NCI-H1694 (cell line): ENCODE results near the gene LDHD.
"Not testable (repeated sequence)": the region's sequence is repeated elsewhere in the genome, so short reads cannot be mapped to it uniquely, and the experiment has no call there.

ENCODE experiments used
- DNase-seq: peaks from one replicate; lab custom pipeline; 2025; lab: John Stamatoyannopoulos, UW

The LDHD gene

DNA sequence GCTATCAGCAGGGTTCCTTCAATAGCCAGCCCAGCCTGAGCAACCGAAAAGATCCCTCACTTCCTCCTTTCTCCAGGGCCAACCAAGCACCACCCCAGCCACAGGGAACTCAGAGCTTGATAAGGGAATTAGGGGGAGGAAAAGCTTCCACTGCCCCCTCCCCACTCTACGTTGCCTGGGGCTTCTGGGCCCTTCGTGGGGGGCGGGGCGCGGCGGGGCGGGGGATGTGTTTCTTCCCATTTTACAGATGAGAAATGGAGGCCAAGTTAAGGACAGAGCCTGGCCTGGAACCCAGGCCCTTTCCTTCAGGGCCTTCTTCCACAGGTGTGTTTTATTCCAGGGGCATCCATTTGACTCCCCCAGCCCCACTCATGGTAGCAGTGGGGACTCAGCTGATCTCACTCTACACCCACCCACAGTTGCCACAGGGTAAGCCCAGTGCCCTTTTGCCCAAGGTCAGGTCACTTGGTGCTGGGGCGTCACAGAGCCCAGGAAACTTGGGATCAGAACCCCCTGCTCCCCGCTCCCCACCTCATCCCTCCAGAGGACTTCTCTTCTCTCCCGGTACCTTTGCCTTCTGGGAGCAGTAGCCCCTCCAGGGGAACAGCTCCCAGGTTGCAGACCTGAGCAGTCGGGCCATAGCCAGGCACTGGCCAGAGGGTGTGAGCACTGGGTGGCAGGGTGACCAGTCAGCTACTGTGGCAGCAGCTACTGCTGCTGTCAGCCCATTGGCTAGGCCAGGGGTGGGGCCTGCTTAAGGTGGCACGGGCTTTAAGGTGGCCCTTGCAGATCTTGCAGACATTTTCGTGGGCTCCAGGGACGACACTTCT lies at the start of gene LDHD:
TSS of gene LDHD (minus strand) at position 700 of the 830 bp plus-strand sequence. CDS start at position 640, 60 bp downstream.
- no peak for DNase-seq

DNA sequence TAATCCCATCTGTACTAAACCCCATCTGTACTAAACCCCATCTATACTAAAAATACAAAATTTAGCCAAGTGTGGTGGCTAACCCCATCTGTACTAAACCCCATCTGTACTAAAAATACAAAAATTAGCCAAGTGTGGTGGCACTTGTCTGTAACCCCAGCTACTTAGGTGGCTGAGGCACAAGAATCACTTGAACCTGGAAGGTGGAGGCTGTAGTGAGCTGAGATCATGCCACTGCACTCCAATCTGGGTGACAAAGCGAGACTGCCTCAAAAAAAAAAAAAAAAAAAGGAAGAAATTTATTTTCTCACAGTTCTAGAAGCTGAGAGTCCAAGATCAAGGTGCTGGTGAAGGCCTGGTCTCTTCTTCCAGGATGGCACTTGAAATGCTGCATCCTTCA lies 43.8 kb upstream of the LDHD start:
- DNase-seq: no peak

DNA sequence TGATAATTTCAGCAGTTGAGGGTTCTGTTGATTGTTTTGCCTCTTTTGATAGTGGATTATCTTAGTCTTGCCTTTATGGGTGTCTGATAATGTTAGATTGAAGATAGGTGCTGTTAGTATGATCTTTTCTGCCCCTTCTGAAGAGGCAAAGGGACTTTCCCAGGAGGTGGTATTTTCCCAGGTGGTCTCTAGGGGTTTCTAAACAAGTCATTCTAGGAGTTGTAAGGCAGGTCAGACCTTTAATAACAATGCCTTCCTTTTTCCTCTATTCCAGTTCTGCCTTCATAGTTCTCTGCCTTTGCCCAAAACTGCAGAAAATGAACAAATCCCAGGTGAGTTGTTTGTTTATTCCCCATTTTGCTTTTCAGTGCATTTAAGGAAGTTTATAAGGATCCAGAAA lies 36.1 kb upstream of the LDHD start:
- DNase-seq: no peak

DNA sequence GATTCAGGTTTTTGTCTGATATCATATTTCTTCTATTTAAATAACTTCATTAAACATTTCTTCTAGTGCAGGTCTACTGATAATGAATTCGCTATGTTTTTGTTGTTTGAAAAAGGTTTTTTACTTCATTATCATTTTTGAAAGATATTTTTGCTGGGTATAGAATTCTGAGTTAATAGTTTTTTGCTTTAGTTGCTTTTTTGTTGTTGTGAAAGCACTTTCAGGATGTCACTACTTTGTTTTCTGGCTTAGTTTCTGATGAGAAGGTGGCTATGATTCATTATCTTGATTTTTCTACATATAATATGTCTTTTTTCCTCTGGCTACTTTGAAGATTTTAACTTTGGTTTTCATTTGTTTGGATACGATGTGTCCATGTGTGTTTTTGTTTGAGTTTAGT lies 35.2 kb upstream of the LDHD start:
- DNase-seq: no peak

DNA sequence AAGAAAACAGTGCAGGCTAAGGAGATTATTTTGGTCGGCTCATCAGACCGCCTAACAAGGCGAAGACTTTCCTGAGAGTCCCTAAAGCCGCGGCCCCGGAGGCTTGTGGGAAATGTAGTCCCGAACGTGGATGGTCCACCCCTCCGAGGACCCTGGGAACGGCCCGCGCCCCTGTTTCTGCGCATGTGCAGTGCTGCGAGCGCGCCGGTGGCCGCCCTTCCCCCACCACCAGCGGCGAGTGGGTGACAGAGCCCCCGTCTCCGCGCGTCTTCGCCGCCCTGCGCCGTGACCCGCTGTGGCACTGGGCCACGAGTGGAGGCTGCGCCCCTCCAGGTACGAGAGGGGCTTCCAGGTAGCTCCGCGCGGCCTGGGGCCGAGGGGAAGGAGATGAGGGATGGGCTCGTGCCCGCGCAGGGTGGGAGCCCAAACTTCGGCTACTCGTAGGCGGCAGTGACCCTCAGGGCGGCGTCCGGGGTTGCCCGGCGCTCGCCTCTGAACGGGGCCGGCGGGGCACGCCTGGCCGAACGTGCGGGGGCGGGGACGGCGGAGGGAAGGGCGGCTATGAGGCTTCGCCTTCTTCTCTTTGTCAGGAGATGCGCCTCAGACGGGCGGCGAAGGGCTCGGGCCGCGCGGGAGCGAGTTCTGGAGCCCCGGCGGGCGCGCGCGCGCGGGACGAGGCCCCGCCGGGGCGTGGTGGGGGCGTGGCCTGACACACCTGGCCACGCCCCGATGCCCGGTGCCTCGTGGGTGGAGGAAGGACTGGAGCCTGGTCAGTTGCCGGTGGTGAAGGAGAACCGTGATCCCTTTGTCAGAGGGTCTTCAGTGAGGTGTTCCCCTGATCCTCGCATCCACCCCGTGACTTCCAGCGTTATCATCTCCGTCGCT lies 32.0 kb upstream of the LDHD start, which contains the start of gene ZFP1:
TSS of gene ZFP1 (plus strand) at position 214 of the 885 bp plus-strand sequence. CDS start 4,428 bp downstream, outside the sequence.
- peak; percentile 86 for DNase-seq

DNA sequence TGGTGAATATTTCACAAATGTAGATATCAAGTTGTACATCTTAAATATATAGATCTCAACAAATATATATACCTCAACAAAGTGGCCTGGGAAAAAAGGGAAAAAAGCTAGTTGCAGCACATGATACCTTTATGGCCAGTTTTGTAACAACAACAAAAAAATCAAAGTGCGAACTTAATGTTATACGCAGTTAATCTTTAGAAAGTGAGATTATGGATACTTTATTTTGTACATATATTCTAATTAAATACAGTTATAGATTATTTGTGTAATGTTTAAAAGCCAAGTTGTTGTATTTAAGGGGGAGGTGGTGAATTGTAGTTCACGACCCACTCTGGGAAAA lies 31.4 kb upstream of the LDHD start:
- no peak for DNase-seq

DNA sequence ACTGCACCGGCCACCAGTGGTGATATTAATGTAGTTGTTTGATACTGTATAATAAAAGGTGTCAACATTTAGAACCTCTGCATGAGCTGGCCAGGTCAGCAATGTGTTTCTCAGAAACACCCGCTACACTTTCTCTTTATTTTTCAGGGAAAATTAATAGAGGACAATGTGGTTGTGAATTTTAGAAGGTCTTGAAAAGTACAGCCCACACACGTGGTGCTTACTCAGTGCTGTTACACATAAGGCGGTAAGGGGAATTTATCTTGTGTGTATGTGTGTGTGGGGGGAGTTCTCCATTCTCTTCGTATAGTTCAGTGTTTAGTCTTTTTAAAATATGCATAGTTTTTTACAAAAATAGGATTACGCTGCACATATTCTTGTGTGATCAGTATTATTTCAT lies 27.4 kb upstream of the LDHD start:
- no peak for DNase-seq

DNA sequence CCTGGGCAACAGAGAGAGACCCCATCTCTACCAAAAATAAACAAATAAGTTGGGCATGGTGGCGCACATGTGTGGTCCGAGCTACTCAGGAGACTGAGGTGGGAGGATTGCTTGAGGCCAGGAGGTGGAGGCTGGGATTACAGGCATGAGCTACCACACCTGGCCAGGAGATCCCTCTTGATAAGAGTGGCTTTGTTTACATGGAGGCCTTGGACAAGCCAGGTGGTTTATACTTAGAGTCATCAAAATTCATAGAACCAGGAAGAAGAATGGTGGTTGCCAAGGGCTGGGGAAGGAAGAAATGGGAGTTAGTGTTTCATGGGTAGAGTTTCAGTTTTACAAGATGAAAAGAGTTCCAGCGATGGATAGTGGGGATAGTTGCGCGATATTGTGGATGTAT lies 22.9 kb upstream of the LDHD start:
- no peak for DNase-seq

DNA sequence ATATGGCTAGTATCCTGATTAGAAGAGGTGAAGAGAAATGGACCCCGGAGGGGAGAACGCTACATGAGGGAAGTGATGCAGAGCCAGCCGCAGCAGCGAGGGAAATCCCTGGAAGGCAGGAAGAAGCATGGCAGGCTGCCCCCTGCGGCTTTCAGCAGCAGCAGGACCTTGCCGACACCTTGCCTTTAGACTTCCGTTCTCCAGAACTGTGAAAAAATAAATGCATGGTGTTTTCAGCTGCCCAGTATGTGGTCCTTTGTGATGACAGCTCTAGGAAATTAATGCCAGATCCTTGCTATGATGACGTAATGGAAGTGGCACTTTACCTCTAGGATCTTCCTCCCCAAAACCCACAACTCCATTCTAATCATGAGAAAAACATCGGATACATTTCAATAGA lies 22.1 kb upstream of the LDHD start:
- no peak for DNase-seq

DNA sequence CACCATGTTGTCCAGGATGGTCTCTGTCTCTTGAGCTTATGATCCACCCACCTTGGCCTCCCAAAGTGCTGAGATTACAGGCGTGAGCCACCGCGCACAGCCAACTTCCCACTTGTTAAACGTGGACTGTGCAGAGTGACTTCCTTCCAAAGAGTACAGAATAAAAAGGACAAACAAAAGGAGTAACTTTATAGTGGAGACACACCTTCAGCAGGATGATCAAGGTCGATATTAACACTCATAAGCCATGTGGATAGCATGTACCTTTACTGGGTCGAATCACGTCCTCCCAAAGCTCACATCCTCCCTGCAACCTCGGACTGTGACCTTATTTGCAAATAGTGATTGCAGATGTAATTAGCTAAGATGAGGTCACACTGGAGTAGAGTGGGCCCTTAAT lies 21.7 kb upstream of the LDHD start:
- DNase-seq: no peak

DNA sequence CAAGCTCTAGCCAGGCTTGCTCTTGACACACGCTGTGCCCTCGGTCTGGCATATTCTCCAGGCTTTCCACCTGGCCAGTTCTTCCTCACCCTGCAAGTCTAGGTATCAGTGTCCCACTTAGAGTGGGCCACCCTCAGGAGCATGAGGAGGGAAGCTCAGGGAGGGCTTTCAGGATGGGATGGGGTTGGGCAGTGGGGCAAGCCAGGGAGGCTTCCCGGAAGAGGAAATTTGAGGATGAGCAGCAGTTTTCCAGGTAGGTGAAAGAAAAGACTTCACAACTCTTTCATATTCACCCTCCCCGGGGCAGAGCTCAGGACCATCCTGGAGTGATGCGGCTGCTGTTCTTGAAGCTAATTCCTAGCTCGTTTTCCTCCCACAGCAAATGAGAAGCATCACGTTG lies 14.5 kb upstream of the LDHD start:
- DNase-seq: no peak

DNA sequence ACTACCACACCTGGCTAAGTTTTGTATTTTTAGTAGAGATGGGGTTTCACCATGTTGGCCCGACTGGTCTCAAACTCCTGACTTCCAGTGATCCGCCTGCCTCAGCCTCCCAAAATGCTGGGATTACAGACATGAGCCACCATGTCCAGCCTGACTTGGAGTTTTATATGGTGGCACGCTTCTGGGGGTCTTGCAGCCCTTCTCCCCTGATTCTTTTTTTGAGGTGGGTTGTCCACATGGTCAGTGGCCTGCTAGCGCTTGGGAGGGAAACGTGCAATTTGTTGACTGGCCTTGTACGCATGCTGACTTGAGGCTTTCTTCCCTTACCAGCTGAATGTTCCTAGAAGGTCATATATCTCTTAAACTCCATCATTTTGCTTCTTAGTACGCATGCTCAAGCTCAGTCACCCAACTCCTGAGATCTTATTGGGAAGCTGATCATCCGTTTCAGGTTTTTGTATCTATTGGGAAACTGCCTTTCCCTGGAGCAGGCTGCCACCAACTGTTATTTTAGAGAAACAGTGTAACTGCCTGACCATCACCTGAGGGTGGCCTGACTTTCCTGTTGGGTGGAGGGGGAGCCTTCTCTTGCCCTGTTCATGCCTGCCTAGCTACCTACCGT lies 13.7 kb upstream of the LDHD start:
- DNase-seq: no peak

DNA sequence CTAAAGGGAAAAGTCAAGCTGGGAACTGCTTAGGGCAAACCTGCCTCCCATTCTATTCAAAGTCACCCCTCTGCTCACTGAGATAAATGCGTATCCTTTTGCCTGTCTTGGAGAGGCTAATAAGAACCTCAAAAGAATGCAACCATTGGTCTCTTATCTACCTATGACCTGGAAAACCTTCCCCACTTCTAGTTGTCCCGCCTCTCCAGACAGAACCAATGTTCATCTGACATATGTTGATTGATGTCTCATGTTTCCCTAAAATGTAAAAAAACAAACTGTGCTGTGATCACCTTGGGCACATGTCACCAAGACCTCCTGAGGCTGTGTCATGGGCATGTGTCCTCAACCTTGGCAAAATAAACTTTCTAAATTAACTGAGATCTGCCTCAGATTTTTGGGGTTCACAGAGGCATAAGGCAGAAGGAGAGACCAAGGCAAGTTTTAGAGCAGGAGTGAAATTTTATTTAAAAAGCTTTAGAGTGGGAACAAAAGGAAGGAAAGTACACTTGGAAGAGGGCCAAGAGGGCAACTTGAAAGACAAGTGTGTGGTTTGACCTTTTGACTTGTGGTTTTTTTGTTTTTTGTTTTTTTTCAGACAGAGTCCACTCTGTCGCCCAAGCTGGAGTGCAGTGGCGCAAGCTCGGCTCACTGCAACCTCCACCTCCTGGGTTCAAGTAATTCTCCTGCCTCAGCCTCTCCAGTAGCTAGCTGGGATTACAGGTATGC lies 13.0 kb upstream of the LDHD start:
- DNase-seq: not testable (repeated sequence)

DNA sequence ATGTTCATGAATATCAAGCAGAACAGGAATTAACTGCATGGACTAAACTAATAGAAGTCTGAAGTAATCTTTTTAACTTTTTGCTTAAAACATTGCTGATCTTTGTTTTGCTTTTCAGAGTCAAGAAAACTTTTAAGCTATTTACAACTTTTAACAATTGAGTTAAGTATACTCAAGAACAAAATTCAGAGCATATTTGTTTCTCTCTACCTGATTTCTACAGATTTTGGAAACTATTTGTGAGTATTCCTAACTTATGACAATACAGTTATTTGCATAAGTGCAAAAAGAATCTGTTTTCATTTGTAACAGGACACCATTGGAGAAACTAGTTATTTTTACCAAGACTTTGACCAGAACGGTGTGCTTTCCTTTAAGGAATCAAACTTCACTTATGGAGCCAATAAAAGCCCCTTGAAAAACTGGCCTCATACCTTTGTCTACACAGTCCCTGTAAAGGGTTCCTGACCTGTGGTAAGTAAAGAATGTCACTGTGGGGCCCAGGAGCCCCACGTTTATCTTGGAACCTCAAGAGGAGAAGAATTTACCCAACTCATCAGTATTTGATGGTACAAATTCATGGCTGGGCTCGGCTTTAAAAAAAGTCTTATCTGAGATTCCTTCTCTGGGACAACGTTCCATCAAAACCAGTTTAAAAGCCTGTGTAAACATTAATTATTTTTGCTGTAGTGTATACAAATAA lies 11.3 kb upstream of the LDHD start:
- DNase-seq: no peak

DNA sequence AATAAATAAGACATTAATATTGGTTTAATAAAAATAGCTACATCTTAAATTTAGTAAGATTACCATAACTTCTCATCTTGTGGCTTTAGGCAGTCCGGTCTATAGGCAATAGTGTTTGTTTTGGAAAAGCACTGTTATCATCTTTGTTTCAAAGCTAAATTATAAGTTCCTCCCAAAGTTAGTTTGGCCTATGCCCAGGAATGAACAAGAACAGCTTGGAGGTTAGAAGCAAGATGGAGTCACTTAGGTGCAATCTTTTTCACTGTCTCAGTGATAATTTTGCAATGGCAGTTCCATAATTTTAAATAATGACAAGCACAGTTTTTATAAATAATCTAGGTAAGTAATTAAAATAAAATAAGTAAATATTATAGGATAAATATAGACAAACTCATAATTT lies 6.0 kb upstream of the LDHD start:
- no peak for DNase-seq

DNA sequence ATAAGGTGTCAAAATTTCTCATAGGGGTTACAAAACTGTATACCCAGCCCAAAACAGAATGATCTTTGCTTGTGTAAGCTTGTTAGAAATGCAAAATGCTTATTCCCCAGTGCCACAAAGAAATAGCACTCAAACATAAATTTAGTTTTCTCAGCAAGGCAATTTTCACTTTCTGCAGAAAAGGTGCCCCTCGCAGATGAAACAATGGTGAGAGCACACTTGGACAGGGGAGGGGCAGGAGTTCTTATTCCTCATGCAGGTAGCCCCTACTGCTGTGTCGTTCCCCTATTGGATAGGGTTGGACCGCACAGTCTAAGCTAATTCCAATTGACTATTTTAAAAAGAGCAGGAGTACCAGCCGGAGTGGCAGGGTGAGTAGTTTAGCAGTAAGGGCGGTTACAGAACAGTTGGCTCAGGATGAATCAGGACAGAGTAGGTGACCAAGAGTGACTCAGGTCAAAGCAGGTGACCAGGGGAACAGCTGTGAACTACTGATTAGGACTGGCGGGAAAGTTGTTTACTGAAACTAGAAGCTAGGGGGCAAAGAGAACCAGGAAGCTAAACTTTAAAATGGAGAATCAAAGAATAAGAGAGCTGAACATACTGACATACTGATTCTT lies 5.5 kb upstream of the LDHD start:
- no peak for DNase-seq

DNA sequence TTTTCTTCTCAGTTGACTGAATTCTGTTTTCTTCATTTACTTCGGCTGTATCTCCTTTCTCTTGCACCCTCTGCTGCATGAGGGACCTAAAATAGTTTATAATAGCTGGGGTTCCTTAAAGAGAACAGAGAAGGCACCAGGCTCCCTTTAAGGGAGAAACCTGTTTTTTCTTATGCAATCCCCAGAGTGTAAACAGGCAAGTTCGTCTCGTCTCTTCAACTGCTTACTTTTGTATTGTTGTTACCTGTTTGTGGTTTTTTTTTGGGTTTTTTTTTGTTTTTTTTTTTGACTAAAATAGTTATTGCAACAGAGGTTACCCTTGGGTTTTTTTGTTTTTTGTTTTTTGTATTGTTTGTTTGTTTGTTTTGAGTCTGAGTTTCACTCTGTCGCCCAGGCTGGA lies 3.7 kb upstream of the LDHD start:
- no peak for DNase-seq

DNA sequence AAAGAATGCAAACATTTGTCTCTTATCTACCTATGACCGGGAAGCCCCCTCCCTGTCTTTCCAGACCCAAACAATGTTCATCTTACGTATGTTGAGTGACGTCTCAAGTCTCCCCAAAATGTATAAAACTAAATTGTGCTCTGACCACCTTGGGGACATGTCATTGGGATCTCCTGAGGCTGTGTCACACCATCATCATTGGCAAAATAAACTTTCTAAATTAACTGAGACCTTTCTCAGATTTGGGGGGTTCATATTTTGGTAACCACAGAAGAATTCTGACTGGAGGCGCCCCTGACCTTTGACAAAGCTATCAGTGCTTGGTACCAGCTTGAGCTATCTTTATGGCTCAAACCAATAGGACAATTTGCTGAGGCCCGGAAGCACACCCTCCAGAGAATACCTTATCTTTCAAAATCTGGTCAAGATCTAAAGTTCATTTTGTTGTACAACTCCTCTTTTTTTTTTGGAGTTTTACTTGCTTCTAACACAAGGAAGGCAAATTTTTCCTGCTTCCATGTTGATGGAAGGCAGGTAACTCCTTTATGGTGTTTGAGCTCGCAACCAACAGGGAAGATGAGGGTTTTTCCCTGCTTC lies 2.5 kb upstream of the LDHD start:
- no peak for DNase-seq

DNA sequence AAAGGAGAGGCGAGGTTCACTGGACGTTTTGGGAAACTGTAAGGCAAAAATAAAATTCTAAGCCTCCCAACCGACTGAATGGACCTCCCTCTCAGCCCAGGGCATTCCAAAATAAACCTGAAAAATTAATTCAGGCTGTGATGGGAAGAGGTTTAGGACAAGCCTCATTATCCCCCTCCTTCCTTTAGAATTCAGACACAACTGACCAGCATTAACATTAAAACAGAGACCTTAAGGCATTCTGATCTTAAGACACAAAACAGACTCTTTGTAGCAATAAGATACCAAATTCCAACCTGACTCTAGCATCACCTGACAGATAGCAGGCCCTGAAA lies 298 bp upstream of the LDHD start:
- DNase-seq: no peak

DNA sequence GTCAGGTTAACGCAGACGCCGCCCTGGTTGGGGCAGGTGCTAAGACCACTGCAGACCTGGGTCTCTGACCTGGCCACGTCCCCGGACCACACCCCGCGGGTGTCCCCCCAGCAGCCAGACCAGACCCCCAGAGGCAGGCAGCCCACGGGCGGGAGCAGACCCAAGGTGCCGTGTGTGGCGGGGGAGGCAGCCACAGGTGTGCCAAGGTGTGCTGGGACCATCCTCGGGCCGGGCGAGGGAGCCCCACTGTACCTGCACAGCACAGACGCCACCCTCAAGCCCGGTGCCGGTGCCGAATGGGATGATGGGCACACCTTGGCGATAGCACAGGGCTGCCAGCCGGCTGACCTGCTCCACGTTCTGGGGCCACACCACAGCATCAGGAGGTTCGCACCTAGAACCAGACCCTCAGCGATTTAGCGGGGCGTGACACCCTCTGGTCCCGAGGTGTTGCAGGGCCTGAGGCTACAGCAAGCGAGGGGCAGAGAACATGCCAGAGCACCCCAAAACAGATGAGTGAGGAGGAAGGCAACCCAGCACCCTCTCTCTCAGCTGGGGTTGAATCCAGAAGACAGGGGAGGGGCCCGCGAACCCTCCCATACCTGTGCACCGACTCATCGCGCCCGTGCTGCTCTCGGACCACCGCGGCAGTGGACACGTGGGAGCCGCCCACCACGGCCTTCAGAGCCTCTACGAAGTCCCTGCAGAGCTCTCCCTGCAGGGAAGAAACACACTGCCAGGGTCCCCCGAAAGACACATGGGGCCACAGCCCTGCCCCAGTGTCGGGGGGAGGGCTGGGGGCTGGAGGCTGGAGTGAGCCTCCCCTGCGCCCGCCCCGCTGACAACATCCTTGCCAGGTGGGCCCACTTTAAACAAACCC lies 1.4 kb downstream of the LDHD start:
- no peak for DNase-seq
